Retinal pigment epithelial cell (primary cell): ENCODE data around the gene BORA.

Source experiments
- DNase-seq: peaks from one replicate; pipeline ENCODE4 v3.0.0-alpha.2; 2010; ENCODE audit warnings: low read depth
- H3K4me3 ChIP-seq: 2 replicates; pipeline ENCODE4 v1.5.1; 2011; ENCODE audit warnings: mild to moderate bottlenecking, low read length, control low read depth, moderate library complexity
- TF ChIP-seq, protein P1 (sequence below): conservative IDR thresholded peaks from 2 replicates; pipeline ENCODE4 v1.5.1; 2011; ENCODE audit warnings: low read depth, low read length, control low read depth, inconsistent platforms

The BORA gene

DNA sequence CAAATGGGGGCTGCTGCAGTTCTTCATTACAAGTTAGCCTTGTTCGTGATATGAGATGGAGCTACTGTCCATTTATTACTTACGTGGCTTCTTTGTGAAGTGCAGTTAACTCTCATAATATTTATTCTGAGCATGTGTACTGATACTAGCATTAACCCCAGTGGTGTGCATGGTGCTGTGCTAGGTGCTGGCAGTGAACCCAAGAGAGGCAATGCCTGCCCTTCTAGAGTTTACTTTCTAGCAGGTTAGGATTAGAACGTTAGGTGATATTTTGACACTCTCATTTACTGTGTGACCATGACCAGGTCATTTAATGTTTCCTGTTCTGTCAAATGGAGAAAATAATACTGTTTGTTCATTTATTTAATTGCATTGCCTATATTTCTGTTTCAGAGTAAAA lies 71.1 kb downstream of the BORA start:
- DNase-seq = no peak
- TF ChIP-seq, protein P1, sequence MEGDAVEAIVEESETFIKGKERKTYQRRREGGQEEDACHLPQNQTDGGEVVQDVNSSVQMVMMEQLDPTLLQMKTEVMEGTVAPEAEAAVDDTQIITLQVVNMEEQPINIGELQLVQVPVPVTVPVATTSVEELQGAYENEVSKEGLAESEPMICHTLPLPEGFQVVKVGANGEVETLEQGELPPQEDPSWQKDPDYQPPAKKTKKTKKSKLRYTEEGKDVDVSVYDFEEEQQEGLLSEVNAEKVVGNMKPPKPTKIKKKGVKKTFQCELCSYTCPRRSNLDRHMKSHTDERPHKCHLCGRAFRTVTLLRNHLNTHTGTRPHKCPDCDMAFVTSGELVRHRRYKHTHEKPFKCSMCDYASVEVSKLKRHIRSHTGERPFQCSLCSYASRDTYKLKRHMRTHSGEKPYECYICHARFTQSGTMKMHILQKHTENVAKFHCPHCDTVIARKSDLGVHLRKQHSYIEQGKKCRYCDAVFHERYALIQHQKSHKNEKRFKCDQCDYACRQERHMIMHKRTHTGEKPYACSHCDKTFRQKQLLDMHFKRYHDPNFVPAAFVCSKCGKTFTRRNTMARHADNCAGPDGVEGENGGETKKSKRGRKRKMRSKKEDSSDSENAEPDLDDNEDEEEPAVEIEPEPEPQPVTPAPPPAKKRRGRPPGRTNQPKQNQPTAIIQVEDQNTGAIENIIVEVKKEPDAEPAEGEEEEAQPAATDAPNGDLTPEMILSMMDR = no peak
- H3K4me3 ChIP-seq = no peak overlapping the region

DNA sequence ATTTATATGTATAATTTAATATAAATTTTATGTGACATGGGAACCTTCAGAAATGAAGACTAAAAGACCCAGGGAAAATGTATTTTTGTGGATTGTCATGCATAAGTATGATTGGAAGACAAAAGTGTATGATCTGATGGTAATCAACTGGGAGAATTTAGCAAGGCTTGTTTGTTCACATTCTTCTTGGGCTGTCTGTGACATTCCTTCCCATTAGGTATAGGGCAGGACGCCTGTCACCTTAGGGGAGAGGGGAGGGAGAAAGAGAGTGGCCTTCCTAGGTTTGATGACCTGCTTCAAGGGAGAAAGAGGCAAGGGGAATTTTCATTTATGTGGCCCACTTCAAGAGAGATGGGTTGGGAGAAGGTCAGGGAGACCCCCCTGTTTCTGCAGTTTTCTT lies 76.6 kb downstream of the BORA start:
- TF ChIP-seq, protein P1 = no peak
- no peak for DNase-seq
- H3K4me3 ChIP-seq = no peak overlapping the region
